Lower leg skin (tissue), 3 donors: ENCODE measurements around the gene ADGRL3.

ENCODE experiments used
- CTCF ChIP-seq, 3 donors: fragments of 450-650 bp; IDR thresholded peaks; one replicate each; pipeline ENCODE4 v1.5.1; 2016; ENCODE audit warnings: antibody characterized with exemption in 3 of 3, mild to moderate bottlenecking in 3 of 3, moderate library complexity in 2 of 3
- POLR2A ChIP-seq, 2 donors: fragments of 450-650 bp; IDR thresholded peaks; one replicate each; pipeline ENCODE4 v1.6.1; 2016 to 2017; ENCODE audit warnings: antibody characterized with exemption in 2 of 2, mild to moderate bottlenecking in 1 of 2, moderate library complexity in 1 of 2

DNA sequence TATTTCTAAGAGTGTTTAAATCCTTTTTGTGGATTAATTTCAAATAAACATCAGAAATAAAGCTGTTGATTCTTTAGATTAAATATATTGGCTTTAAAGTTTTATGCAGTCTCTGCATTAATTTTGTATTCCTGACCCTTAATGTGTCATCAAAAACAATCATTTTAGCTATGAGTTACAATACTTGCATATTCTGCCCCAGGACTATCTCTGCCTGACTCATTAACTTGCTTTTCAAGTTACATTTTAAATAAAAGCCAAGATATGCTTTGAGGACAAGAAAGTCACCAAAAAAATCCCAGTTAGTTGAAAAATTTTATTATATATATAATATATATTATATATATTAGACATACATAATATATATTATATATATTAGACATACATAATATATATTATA, 208.7 kb downstream of the ADGRL3 start:
- TF ChIP-seq CTCF (IDR thresholded peaks at IDR 0.05) (no peak), POLR2A (IDR thresholded peaks at IDR 0.05) (no peak)
